H1 (cell line): ENCODE results near the gene PACC1. TPM values are rescaled to one million over a fixed set of nuclear protein-coding genes. Genes with fewer than 3 reads are reported as not detected.
A peak's percentile ranks its signal among the peaks of the same experiment; 100 is the strongest.

Source experiments
- CTCF ChIA-PET: fragments of 300-600 bp; sonication (Branson Sonifier 250); formaldehyde crosslinking; loops from one replicate; lab custom pipeline; 2021; ENCODE audit not compliant: partially characterized antibody; lab: Charles Lee
- POLR2A ChIA-PET: fragments of 300-600 bp; sonication (Branson Sonifier 250); formaldehyde crosslinking; loops from one replicate; lab custom pipeline; 2021; ENCODE audit warnings: inconsistent platforms; ENCODE audit not compliant: partially characterized antibody; lab: Charles Lee
- DNase-seq, 2 experiments: peaks; one replicate each; pipeline versions ENCODE4 v3.0.0 to v3.0.0-alpha.2; 2010 to 2022; ENCODE audit warnings: low spot score in 2 of 2, low read depth in 1 of 2, mixed read lengths in 1 of 2
- FAIRE-seq: peaks from 2 replicates; lab custom pipeline; 2011; peaks lifted over from hg19 to GRCh38; lab: Jason Lieb, UNC
- H2AFZ ChIP-seq: 2 replicates; pipeline ENCODE4 v1.8.1; 2012; ENCODE audit warnings: low read length, inconsistent platforms
- H2AK5ac ChIP-seq: 2 replicates; pipeline ENCODE4 v1.6.1; 2013; ENCODE audit warnings: low read depth, low read length
- H2BK120ac ChIP-seq: replicated peaks from 2 replicates; pipeline ENCODE3; 2013; ENCODE audit warnings: low read depth, low read length, inconsistent platforms
- H2BK12ac ChIP-seq: 2 replicates; pipeline ENCODE4 v1.6.1; 2013; ENCODE audit warnings: low read depth, low read length
- H2BK15ac ChIP-seq: 2 replicates; pipeline ENCODE4 v1.6.1; 2013; ENCODE audit warnings: low read length
- H2BK20ac ChIP-seq: 2 replicates; pipeline ENCODE4 v1.6.1; 2013; ENCODE audit warnings: low read length
- H2BK5ac ChIP-seq: 2 replicates; pipeline ENCODE4 v1.6.1; 2013; ENCODE audit warnings: low read depth, low read length
- H3K14ac ChIP-seq: 2 replicates; pipeline ENCODE4 v1.6.1; 2013; ENCODE audit warnings: inconsistent platforms; ENCODE audit not compliant: insufficient read length
- H3K18ac ChIP-seq: 2 replicates; pipeline ENCODE4 v1.6.1; 2013; ENCODE audit warnings: low read length; ENCODE audit errors: extremely low read depth
- H3K23ac ChIP-seq: 2 replicates; pipeline ENCODE4 v1.6.1; 2013; ENCODE audit warnings: inconsistent platforms; ENCODE audit not compliant: insufficient read length
- H3K23me2 ChIP-seq: 2 replicates; pipeline ENCODE4 v1.6.1; 2013; ENCODE audit warnings: low read depth, low read length
- H3K27ac ChIP-seq: 2 replicates; pipeline ENCODE4 v1.6.1; 2011; ENCODE audit warnings: low read depth, low read length, inconsistent platforms
- H3K27me3 ChIP-seq, 4 experiments: replicated peaks in 1 of 4; 1 replicate in 1 of 4; 2 replicates in 3 of 4; pipeline versions ENCODE4 v1.6.1 to v1.8.1; 2011 to 2013; ENCODE audit warnings: low read length in 3 of 4, mild to moderate bottlenecking in 3 of 4, inconsistent platforms in 2 of 4, mixed read lengths in 2 of 4, moderate library complexity in 1 of 4; ENCODE audit not compliant: control insufficient read depth in 3 of 4, insufficient read depth in 3 of 4; ENCODE audit errors: extremely low read depth in 1 of 4
- H3K36me3 ChIP-seq, 4 experiments: 2 replicates each; pipeline versions ENCODE4 v1.6.1 to v1.8.1; 2011 to 2013; ENCODE audit warnings: mild to moderate bottlenecking in 4 of 4, low read length in 3 of 4, moderate library complexity in 2 of 4, control low read depth in 1 of 4, inconsistent platforms in 1 of 4; ENCODE audit not compliant: insufficient read depth in 4 of 4, control insufficient read depth in 2 of 4
- H3K4ac ChIP-seq: replicated peaks from 2 replicates; pipeline ENCODE3; 2013; ENCODE audit warnings: low read length, low read depth, mixed read lengths, inconsistent platforms; ENCODE audit not compliant: insufficient read length
- H3K4me1 ChIP-seq, 4 experiments: replicated peaks in 1 of 4; 1 replicate in 1 of 4; 2 replicates in 3 of 4; pipeline versions ENCODE4 v1.6.1 to v1.8.1; 2011 to 2013; ENCODE audit warnings: low read length in 3 of 4, inconsistent platforms in 2 of 4, mixed read lengths in 1 of 4; ENCODE audit not compliant: insufficient read depth in 4 of 4, control insufficient read depth in 3 of 4
- H3K4me2 ChIP-seq, 2 experiments: 2 replicates each; pipeline versions ENCODE4 v1.6.1 to v1.8.1; 2011 to 2013; ENCODE audit warnings: low read depth in 2 of 2, low read length in 2 of 2, control low read depth in 1 of 2, inconsistent platforms in 1 of 2, mild to moderate bottlenecking in 1 of 2; ENCODE audit not compliant: insufficient read depth in 1 of 2
- H3K4me3 ChIP-seq, 4 experiments: fragments of 200-600, 300-600 bp in 1 of 4; sonication (generic), shearing (Covaris generic), sonication (Bioruptor Twin) in 1 of 4; 2 replicates each; pipeline versions ENCODE4 v1.5.1 to v1.8.1; 2011 to 2016; ENCODE audit warnings: low read length in 4 of 4, low read depth in 3 of 4, control low read depth in 2 of 4, inconsistent platforms in 2 of 4, mild to moderate bottlenecking in 2 of 4, mixed read lengths in 1 of 4, moderate library complexity in 1 of 4; ENCODE audit not compliant: insufficient read depth in 2 of 4; ENCODE audit errors: extremely low read depth in 1 of 4
- H3K56ac ChIP-seq: replicated peaks from 2 replicates; pipeline ENCODE3; 2013; ENCODE audit warnings: low read depth, mild to moderate bottlenecking, mixed read lengths, low read length, inconsistent platforms; ENCODE audit not compliant: insufficient read length
- H3K79me1 ChIP-seq: 2 replicates; pipeline ENCODE4 v1.6.1; 2013; ENCODE audit warnings: low read depth, low read length, control low read depth
- H3K79me2 ChIP-seq, 2 experiments: 2 replicates each; pipeline versions ENCODE4 v1.6.1 to v1.8.1; 2012 to 2013; ENCODE audit warnings: low read length in 2 of 2, mild to moderate bottlenecking in 2 of 2, inconsistent platforms in 1 of 2; ENCODE audit not compliant: insufficient read depth in 2 of 2, control insufficient read depth in 1 of 2
- H3K9ac ChIP-seq, 4 experiments: replicated peaks in 1 of 4; 1 replicate in 1 of 4; 2 replicates in 3 of 4; pipeline versions ENCODE4 v1.6.1 to v1.8.1; 2011 to 2013; ENCODE audit warnings: low read depth in 3 of 4, low read length in 3 of 4, control low read depth in 2 of 4, mild to moderate bottlenecking in 2 of 4, moderate library complexity in 2 of 4, inconsistent platforms in 1 of 4; ENCODE audit errors: extremely low read depth in 1 of 4
- H3K9me3 ChIP-seq, 2 experiments: 2 replicates each; pipeline versions ENCODE4 v1.6.1 to v1.8.1; 2012 to 2013; ENCODE audit warnings: mild to moderate bottlenecking in 2 of 2, moderate library complexity in 2 of 2, control low read depth in 1 of 2, inconsistent platforms in 1 of 2, low read depth in 1 of 2, low read length in 1 of 2, mixed read lengths in 1 of 2; ENCODE audit not compliant: insufficient read depth in 2 of 2
- H4K20me1 ChIP-seq, 2 experiments: replicated peaks in 1 of 2; 2 replicates each; pipeline versions ENCODE3 to v1.8.1; 2011 to 2013; ENCODE audit warnings: inconsistent platforms in 2 of 2, low read length in 2 of 2, mild to moderate bottlenecking in 1 of 2; ENCODE audit not compliant: insufficient read depth in 2 of 2, control insufficient read depth in 1 of 2
- H4K5ac ChIP-seq: 2 replicates; pipeline ENCODE4 v1.6.1; 2013; ENCODE audit warnings: low read length, low read depth, mixed read lengths, inconsistent platforms; ENCODE audit not compliant: insufficient read length
- H4K8ac ChIP-seq: 2 replicates; pipeline ENCODE4 v1.8.0; 2013; ENCODE audit warnings: mild to moderate bottlenecking, moderate library complexity, low read length, inconsistent platforms; ENCODE audit not compliant: insufficient read depth; ENCODE audit errors: extremely low read depth
- H4K91ac ChIP-seq: replicated peaks from 2 replicates; pipeline ENCODE3; 2013; ENCODE audit warnings: low read length, mixed read lengths, inconsistent platforms; ENCODE audit not compliant: insufficient read length
- CTCF ChIP-seq, 3 experiments: IDR thresholded peaks; 1 replicate in 2 of 3; 2 replicates in 1 of 3; pipeline versions ENCODE4 v1.5.1 to v1.6.1; 2011; ENCODE audit warnings: low read length in 3 of 3, mild to moderate bottlenecking in 3 of 3, inconsistent platforms in 2 of 3, low read depth in 1 of 3, moderate library complexity in 1 of 3; ENCODE audit not compliant: insufficient read depth in 1 of 3; ENCODE audit errors: control extremely low read depth in 1 of 3
- KDM1A ChIP-seq: fragments of 200-600, 300-600 bp; sonication (generic); IDR thresholded peaks from 2 replicates; pipeline ENCODE4 v1.7.1; 2016; ENCODE audit warnings: mild to moderate bottlenecking, low read length, borderline replicate concordance
- SUZ12 ChIP-seq: fragments of 200-600 bp; sonication (generic); IDR thresholded peaks from 2 replicates; pipeline ENCODE4 v1.6.1; 2012; ENCODE audit warnings: mild to moderate bottlenecking, inconsistent platforms, low read length, moderate library complexity, mixed read lengths
- TEAD4 ChIP-seq: IDR thresholded peaks from 2 replicates; pipeline ENCODE4 v1.6.1; 2012; ENCODE audit warnings: low read depth, low read length, inconsistent platforms, mixed read lengths
- WGBS, 2 experiments: shearing (Covaris generic) in 1 of 2; methylation state at CpG; one replicate each; pipeline versions ENCODE4 v1.1.6 to v1.1.7; 2013 to 2015; ENCODE audit warnings: low lambda C conversion rate in 2 of 2, mixed read lengths in 2 of 2, inconsistent platforms in 1 of 2, low coverage in 1 of 2, missing lambda C conversion rate in 1 of 2; ENCODE audit not compliant: insufficient replicate concordance in 2 of 2, insufficient coverage in 1 of 2, insufficient read length in 1 of 2; ENCODE audit errors: extremely low coverage in 1 of 2, missing lambda C conversion rate in 1 of 2; 5-methylcytosine and 5-hydroxymethylcytosine counted together
- long read RNA-seq, 2 experiments: library from RNA in 1 of 2; library from capped mRNA in 1 of 2; stranded (forward); transcript quantifications; one replicate each; pipeline ENCODE4 v2.0.0, GENCODE V29; 2021; ENCODE audit warnings: inconsistent platforms in 1 of 2
- polyA minus RNA-seq, 3 experiments: library from RNA; depleted of rRNA, polyadenylated mRNA; stranded (reverse); fragments of >200 nt; gene quantifications; 1 replicate in 2 of 3; 2 replicates in 1 of 3; pipeline ENCODE4 v1.2.3, GENCODE V29; 2011
- polyA plus RNA-seq, 7 experiments: library from polyadenylated mRNA; depleted of rRNA in 3 of 7; stranded (reverse) in 5 of 7; unstranded in 2 of 7; fragments of >200 nt in 5 of 7; fragments of 200-250 nt in 2 of 7; gene quantifications; 1 replicate in 5 of 7; 2 replicates in 1 of 7; 4 replicates in 1 of 7; pipeline versions ENCODE4 v1.2.1 to v1.2.3, GENCODE V29; 2011 to 2013; ENCODE audit warnings: missing spikeins in 2 of 7, mixed read lengths in 2 of 7
- total RNA-seq: library from RNA; stranded (reverse); fragmentation: NEBNext Ultra II Directional; extraction: Animal tissue kit (Norgen Biotek cat#: 25700); gene quantifications from 2 replicates; pipeline ENCODE4 v1.2.1, GENCODE V29; 2021

PACC1 gene
- 16.7 and 18.8 TPM in 2 replicates for total RNA-seq
- 20.8 and 23.5 TPM in 2 replicates for polyA plus RNA-seq (2011; rRNA removed)
- polyA plus RNA-seq (2011; cell fraction: cytosol; rRNA removed): 21.5 TPM
- polyA plus RNA-seq (2011; cell fraction: nucleus; rRNA removed): 23.1 TPM
- 10.6 to 17.3 TPM (median 14.4 TPM) in 4 replicates for polyA plus RNA-seq (2012, experiment 1 of 2)
- 9.3 TPM for polyA plus RNA-seq (2012, experiment 2 of 2)
- 14.9 TPM for polyA plus RNA-seq (2013, experiment 1 of 2)
- 16.5 TPM for polyA plus RNA-seq (2013, experiment 2 of 2)
- polyA minus RNA-seq (2011; rRNA and poly(A)+ RNA removed): 37.6 and 48.3 TPM in 2 replicates
- polyA minus RNA-seq (2011; cell fraction: cytosol; rRNA and poly(A)+ RNA removed): 20.5 TPM
- polyA minus RNA-seq (2011; cell fraction: nucleus; rRNA and poly(A)+ RNA removed): 28.2 TPM
- long read RNA-seq, experiment 1, partial matches to known transcripts: 8 of 16 reads
- long read RNA-seq, experiment 1, other reads (novel, unspliced or antisense): 5 of 16 reads
- long read RNA-seq, experiment 2, transcript TMEM206-201 (8 exons, 2,475 nt): major isoform, 15 of 34 reads
- long read RNA-seq, experiment 2, partial matches to known transcripts: 2 of 34 reads
- long read RNA-seq, experiment 2, other reads (novel, unspliced or antisense): 17 of 34 reads

- ChIA-PET CTCF (interaction anchor here (0.6 to 2.2 kb wide), 10 partner anchors 12 to 721 kb away, joined by 3 to 18 read pairs (median 3); no protein-coding TSS in a partner anchor), POLR2A (interaction anchor here (0.7 to 1.4 kb wide), 6 partner anchors 8 to 149 kb away, joined by 3 to 5 read pairs (median 4); no protein-coding TSS in a partner anchor)
- peak within 1 kb of the TSS; percentile 76 for H4K5ac ChIP-seq
- TF ChIP-seq TEAD4 (no peak), CTCF (IDR thresholded peaks at IDR 0.05; ENCODE audit: control extremely low read depth in 1 of 3, insufficient read depth in 1 of 3, low read depth in 1 of 3, low read length in 3 of 3) (no peak), SUZ12 (peak; percentile 40; the same call in 1 of the 2 replicates), KDM1A (no peak)
Observed at GRCh38 chr1:212414328-212415106, at the start of gene PACC1. Gene PACC1 (minus strand): TSS chr1:212414886. CDS start chr1:212414757, 129 bp downstream.

More at GRCh38 chr1:212414328-212415106, at the start of gene PACC1:
- 0% methylated on average over 56 of the region's 74 CpGs; no CpG with 5 or more reads in 1 of the 2 experiments for WGBS, 2 experiments
- FAIRE-seq (no peak), DNase-seq (peak; percentile 91 to 96)
- peaks cover 4 to 15% (median 9%) of the 10 kb centered on the region in 4 experiments; a peak in 6 of 7 replicates for H3K4me1 ChIP-seq
- peak within 1 kb of the TSS; percentile 4 for H4K91ac ChIP-seq
- H2AFZ ChIP-seq: peak within 1 kb of the TSS; percentile 89
- no peak within 1 kb of the TSS for H3K27ac ChIP-seq
- H3K23ac ChIP-seq: no peak within 1 kb of the TSS
- H4K20me1 ChIP-seq: peaks cover 0 to 16% of the 10 kb centered on the region in 2 experiments
- H2BK5ac ChIP-seq: peak within 1 kb of the TSS; percentile 87
- H2BK120ac ChIP-seq: no peak within 1 kb of the TSS
- 0 out of 2 replicates have a peak within 1 kb of the TSS, but pooled peaks have one; percentile 86 for H2BK20ac ChIP-seq
- H3K79me2 ChIP-seq: peaks cover 0 to 14% of the 10 kb centered on the region in 2 experiments; a peak in 3 of 4 replicates
- H2BK12ac ChIP-seq: peak within 1 kb of the TSS; percentile 5; the same call in 1 of the 2 replicates
- no peak within 1 kb of the TSS; the same call in 1 of the 2 replicates for H4K8ac ChIP-seq
- H2AK5ac ChIP-seq: 0 out of 2 replicates have a peak within 1 kb of the TSS, but pooled peaks have one; percentile 20
- H3K79me1 ChIP-seq: peaks cover 9% of the 10 kb centered on the region; the same call in 1 of the 2 replicates
- H3K4me2 ChIP-seq: peak within 1 kb of the TSS; percentile 83 to 85
- peaks cover 6% of the 10 kb centered on the region for H3K23me2 ChIP-seq
- no peaks in the 10 kb centered on the region for H3K9me3 ChIP-seq
- no peak within 1 kb of the TSS; the same call in 1 of the 2 replicates for H3K18ac ChIP-seq
- H3K4ac ChIP-seq: peak within 1 kb of the TSS; percentile 73
- H3K56ac ChIP-seq: no peak within 1 kb of the TSS
- peaks cover 8 to 20% (median 14%) of the 10 kb centered on the region in 4 experiments for H3K36me3 ChIP-seq
- no peaks in the 10 kb centered on the region; a peak in 2 of 7 replicates for H3K27me3 ChIP-seq
- H3K9ac ChIP-seq: peak within 1 kb of the TSS; percentile 56 to 66 (median 62)
- H3K14ac ChIP-seq: no peak within 1 kb of the TSS
- peak within 1 kb of the TSS; percentile 53; the same call in 1 of the 2 replicates for H2BK15ac ChIP-seq
- peak within 1 kb of the TSS; percentile 65 to 77 (median 73) for H3K4me3 ChIP-seq
